ENCODE data around the gene TP63. TPM values are rescaled to one million over a fixed set of nuclear protein-coding genes. Genes with fewer than 3 reads are reported as not detected.

The TP63 gene
- total RNA-seq, 2 donors from 2014 or later, result 0.45 to 1.5 TPM

GRCh38 chr3:189909139-189909538 lies 277.9 kb downstream of the TP63 start:
- Mint-ChIP-seq H3K36me3 (ENCODE audit: low read depth) (peaks cover 7% of the 10 kb centered on the region), H3K4me3 (no peak overlapping the region), H3K4me1 (no peaks in the 10 kb centered on the region), H3K27me3 (peaks cover 37% of the 10 kb centered on the region), H3K27ac (no peak overlapping the region)
- no peaks in the 10 kb centered on the region for H3K9me3 ChIP-seq (ENCODE audit: control insufficient read depth, low read length, poor library complexity, severe bottlenecking)
- no peak for DNase-seq
- no peak for ATAC-seq

- DNase-seq (no peak), ATAC-seq (no peak)
- Mint-ChIP-seq H3K36me3 (ENCODE audit: low read depth) (peaks cover 7% of the 10 kb centered on the region), H3K27me3 (peaks cover 37% of the 10 kb centered on the region), H3K27ac (no peak overlapping the region), H3K4me1 (no peaks in the 10 kb centered on the region), H3K4me3 (no peak overlapping the region)
- no peaks in the 10 kb centered on the region for H3K9me3 ChIP-seq (ENCODE audit: control insufficient read depth, low read length, poor library complexity, severe bottlenecking)
Observed at GRCh38 chr3:189909573-189909972, 278.4 kb downstream of the TP63 start.

DNA sequence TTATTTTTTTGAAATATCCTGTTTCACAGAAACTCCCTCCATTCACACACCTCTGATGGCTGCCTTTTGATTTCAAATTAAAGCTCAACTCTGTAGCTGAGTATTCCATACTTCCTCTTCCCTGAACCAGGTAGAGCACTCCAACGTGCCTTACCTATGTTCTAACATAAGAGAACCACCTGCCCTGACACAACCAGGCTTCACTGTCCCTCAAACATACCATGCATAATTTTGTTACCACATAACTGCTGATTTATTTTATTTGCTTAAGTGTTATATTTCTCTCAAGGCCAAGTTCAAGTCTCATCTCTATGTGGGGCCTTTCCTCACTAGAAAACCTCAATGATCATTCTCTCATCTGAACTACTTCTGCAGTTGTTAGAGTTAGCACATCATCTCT lies 279.8 kb downstream of the TP63 start:
- H3K9me3 ChIP-seq (ENCODE audit: control insufficient read depth, low read length, poor library complexity, severe bottlenecking), result no peaks in the 10 kb centered on the region
- no peak overlapping the region for H3K4me3 Mint-ChIP-seq
- H3K27ac Mint-ChIP-seq, result no peak overlapping the region
- H3K36me3 Mint-ChIP-seq (ENCODE audit: low read depth), result peaks cover 7% of the 10 kb centered on the region
- ATAC-seq (no peak), DNase-seq (no peak)
- peaks cover 37% of the 10 kb centered on the region for H3K27me3 Mint-ChIP-seq
- no peaks in the 10 kb centered on the region for H3K4me1 Mint-ChIP-seq

GRCh38 chr3:189914799-189915198 lies 283.6 kb downstream of the TP63 start:
- Mint-ChIP-seq H3K4me1 (no peaks in the 10 kb centered on the region), H3K27me3 (peaks cover 14% of the 10 kb centered on the region), H3K4me3 (no peak overlapping the region), H3K27ac (no peak overlapping the region), H3K36me3 (ENCODE audit: low read depth) (peaks cover 4% of the 10 kb centered on the region)
- ATAC-seq (no peak), DNase-seq (no peak)
- H3K9me3 ChIP-seq (ENCODE audit: control insufficient read depth, low read length, poor library complexity, severe bottlenecking), result no peaks in the 10 kb centered on the region

DNA sequence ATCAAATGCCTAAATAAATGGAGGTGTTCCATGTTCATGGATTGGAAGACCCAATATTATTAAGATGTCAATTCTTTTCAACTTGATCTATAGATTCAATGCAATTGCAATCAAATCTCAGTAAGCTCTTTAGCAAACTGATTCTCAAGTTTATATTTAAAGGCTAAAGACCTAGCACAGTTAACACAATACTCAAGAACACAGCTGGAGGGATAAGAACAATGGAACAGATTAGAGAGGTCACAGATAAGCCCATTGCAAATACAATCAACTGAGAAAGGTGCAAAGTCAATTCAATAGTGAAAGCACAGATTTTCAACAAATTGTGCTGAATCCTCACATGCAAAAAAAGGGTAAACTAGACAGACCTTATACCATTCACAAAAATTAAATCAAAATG lies 290.6 kb downstream of the TP63 start:
- Mint-ChIP-seq H3K4me3 (no peak overlapping the region), H3K27ac (no peak overlapping the region), H3K27me3 (no peaks in the 10 kb centered on the region), H3K4me1 (no peaks in the 10 kb centered on the region), H3K36me3 (ENCODE audit: low read depth) (no peaks in the 10 kb centered on the region)
- DNase-seq (no peak), ATAC-seq (no peak)
- H3K9me3 ChIP-seq (ENCODE audit: control insufficient read depth, low read length, poor library complexity, severe bottlenecking), result no peaks in the 10 kb centered on the region

DNA sequence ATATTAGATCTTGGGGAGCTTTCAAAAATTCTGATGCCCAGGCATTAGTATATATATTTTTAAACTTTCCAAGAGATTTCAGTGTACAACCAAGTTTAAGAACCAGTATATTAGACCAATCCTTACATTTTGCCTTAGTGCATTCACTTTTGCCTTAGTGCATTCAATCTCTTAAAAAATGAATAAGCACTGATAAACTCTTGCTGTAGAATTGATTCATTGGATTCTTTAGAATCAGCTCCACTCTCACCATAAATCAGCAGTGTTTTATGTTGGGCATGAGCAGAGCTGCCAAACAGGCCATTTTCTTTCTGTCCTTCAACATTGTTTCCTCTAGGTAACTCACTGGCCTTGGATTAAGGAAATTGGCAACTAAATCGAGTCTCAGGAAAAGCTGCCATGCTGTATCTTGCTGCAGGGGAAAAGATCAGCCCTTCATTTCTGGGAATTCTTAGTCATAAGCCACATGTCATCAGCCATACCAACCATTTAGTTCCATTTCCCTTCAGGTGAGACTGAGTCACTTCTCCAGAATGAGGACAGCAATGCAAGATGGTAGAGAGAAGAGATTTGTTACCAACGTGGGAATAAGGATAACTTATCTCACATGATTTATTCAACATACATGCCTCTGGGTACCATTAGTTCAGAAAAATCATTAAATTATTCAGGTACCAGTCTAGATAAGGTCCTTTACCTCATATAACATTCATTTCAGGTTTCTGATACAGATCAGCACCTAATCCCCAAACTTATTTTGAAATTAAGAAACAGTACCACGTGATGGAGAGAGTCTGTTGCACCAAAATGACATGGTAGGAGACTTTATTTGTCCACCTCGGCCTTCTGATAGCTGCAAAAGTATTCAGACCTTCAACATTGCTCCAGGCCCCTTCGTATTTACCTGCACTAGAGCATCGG lies 297.0 kb downstream of the TP63 start:
- Mint-ChIP-seq H3K27ac (no peak overlapping the region), H3K4me1 (peaks cover 6% of the 10 kb centered on the region), H3K36me3 (ENCODE audit: low read depth) (no peaks in the 10 kb centered on the region), H3K27me3 (no peaks in the 10 kb centered on the region), H3K4me3 (no peak overlapping the region)
- ATAC-seq (no peak), DNase-seq (no peak)
- H3K9me3 ChIP-seq (ENCODE audit: control insufficient read depth, low read length, poor library complexity, severe bottlenecking), result no peaks in the 10 kb centered on the region

DNA sequence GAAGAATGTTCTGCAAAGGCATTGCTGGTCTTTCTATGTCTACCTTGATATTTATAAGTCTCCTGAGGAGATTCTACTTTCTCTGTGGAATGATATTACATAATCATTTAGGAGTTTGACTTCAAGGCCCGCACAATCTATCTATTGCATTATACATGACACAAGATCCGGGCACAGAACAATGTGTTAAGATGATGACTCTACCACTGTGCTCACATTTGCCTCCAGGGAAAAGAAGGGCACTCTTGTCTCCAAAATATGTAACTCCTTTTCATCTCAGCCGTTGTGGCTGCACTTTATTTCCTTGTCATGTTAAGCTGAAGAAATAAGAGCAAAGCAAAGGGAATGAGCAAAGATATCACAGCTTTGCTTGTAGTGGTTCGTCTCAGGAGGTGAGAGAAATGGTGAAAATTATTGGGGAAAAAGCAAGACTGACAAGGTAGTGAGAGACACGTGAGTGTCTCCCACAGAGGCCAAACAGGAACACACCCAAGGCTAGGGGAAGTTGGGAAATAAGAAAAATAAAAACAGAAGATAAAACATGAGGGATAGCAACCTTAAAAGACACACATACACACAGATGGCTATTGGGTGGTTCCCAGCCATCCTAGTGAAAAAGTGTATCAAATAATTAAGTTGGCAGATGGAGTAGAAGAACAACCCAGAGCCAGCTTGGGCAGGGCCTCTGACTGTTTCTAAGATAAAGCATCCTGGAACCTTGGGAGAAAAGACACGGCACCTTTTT lies 305.2 kb downstream of the TP63 start:
- Mint-ChIP-seq H3K4me3 (no peak overlapping the region), H3K27ac (no peak overlapping the region), H3K4me1 (no peaks in the 10 kb centered on the region), H3K27me3 (no peaks in the 10 kb centered on the region), H3K36me3 (ENCODE audit: low read depth) (no peaks in the 10 kb centered on the region)
- H3K9me3 ChIP-seq (ENCODE audit: control insufficient read depth, low read length, poor library complexity, severe bottlenecking), result no peaks in the 10 kb centered on the region
- ATAC-seq, result no peak
- no peak for DNase-seq

- Mint-ChIP-seq H3K36me3 (ENCODE audit: low read depth) (no peaks in the 10 kb centered on the region), H3K4me1 (no peaks in the 10 kb centered on the region), H3K27me3 (peaks cover 2% of the 10 kb centered on the region), H3K4me3 (no peak overlapping the region), H3K27ac (no peak overlapping the region)
- no peaks in the 10 kb centered on the region for H3K9me3 ChIP-seq (ENCODE audit: control insufficient read depth, low read length, poor library complexity, severe bottlenecking)
- DNase-seq (no peak), ATAC-seq (no peak)
Observed at GRCh38 chr3:189937302-189938127, 306.3 kb downstream of the TP63 start.

DNA sequence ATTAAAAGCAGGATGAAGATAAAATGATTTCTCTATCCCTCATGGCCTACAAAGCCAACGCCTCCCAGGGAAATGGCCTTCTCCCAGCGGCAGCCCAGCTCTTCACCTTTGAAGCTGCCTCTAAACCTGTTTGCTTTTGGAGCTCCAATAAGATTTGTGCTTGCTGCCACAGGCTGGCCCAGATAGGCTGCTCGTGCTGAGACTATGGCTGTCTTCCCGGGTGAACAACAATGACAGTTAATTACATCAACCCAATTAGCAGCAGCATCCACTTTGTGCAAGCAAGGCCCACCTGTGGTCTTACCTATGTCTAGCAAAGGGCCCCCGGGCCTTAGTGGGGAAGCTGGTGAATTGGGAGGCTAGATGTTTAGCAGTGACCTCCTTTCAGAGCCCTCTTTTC lies 309.9 kb downstream of the TP63 start:
- Mint-ChIP-seq H3K27me3 (peaks cover 36% of the 10 kb centered on the region), H3K36me3 (ENCODE audit: low read depth) (peaks cover under 1% of the 10 kb centered on the region), H3K4me1 (no peaks in the 10 kb centered on the region), H3K4me3 (no peak overlapping the region), H3K27ac (no peak overlapping the region)
- ATAC-seq (no peak), DNase-seq (no peak)
- H3K9me3 ChIP-seq (ENCODE audit: control insufficient read depth, low read length, poor library complexity, severe bottlenecking), result no peaks in the 10 kb centered on the region

GRCh38 chr3:189941679-189942078 lies 310.5 kb downstream of the TP63 start:
- no peak for DNase-seq
- no peak overlapping the region for H3K27ac Mint-ChIP-seq
- H3K9me3 ChIP-seq (ENCODE audit: control insufficient read depth, low read length, poor library complexity, severe bottlenecking), result no peaks in the 10 kb centered on the region
- H3K4me3 Mint-ChIP-seq, result no peak overlapping the region
- H3K4me1 Mint-ChIP-seq, result no peaks in the 10 kb centered on the region
- no peak for ATAC-seq
- peaks cover 41% of the 10 kb centered on the region for H3K27me3 Mint-ChIP-seq
- peaks cover 3% of the 10 kb centered on the region for H3K36me3 Mint-ChIP-seq (ENCODE audit: low read depth)

DNA sequence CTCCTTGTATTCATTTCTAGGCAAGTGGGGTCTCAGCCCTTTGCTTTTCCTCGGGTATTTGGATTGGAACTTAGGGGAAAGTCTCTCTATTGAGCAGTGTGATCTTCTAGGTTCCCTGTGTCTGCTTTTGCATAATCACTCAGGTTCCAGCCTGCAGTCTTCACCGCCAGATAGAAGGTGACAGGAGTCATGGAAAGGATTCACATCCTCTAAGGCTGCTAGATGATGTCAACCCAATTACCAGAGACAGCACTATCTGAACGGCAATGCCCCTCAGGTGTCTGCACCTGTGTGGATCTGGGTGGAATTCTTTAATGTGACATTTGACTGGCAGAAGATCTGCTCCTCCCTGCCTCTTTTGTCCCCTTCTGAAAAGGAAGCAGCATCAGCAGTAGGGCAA lies 311.8 kb downstream of the TP63 start:
- peaks cover 3% of the 10 kb centered on the region for H3K36me3 Mint-ChIP-seq (ENCODE audit: low read depth)
- H3K27me3 Mint-ChIP-seq, result peaks cover 48% of the 10 kb centered on the region
- ATAC-seq (no peak), DNase-seq (no peak)
- H3K9me3 ChIP-seq (ENCODE audit: control insufficient read depth, low read length, poor library complexity, severe bottlenecking), result no peaks in the 10 kb centered on the region
- no peak overlapping the region for H3K4me3 Mint-ChIP-seq
- H3K4me1 Mint-ChIP-seq, result no peaks in the 10 kb centered on the region
- no peak overlapping the region for H3K27ac Mint-ChIP-seq

GRCh38 chr3:189944285-189945145 lies 313.3 kb downstream of the TP63 start:
- ATAC-seq, result no peak
- no peak for DNase-seq
- peaks cover 3% of the 10 kb centered on the region for H3K36me3 Mint-ChIP-seq (ENCODE audit: low read depth)
- no peaks in the 10 kb centered on the region for H3K9me3 ChIP-seq (ENCODE audit: control insufficient read depth, low read length, poor library complexity, severe bottlenecking)
- peaks cover 8% of the 10 kb centered on the region for H3K4me1 Mint-ChIP-seq
- peaks cover 48% of the 10 kb centered on the region for H3K27me3 Mint-ChIP-seq
- no peak overlapping the region for H3K4me3 Mint-ChIP-seq
- H3K27ac Mint-ChIP-seq, result no peak overlapping the region
